GM18517 (cell line): ENCODE results near the gene UXS1.

Experiments used
- ATAC-seq: cut with Tn5 transposase; IDR thresholded peaks from one replicate; pipeline ENCODE4 v1.9.1; 2021; ENCODE audit warnings: mild to moderate bottlenecking, moderate library complexity; ENCODE audit not compliant: unreplicated experiment

The UXS1 gene

GRCh38 chr2:106090916-106091618 lies 103.0 kb downstream of the UXS1 start:
- ATAC-seq: no peak

GRCh38 chr2:106089611-106090010 lies 104.5 kb downstream of the UXS1 start:
- ATAC-seq: no peak

GRCh38 chr2:106085181-106085940 lies 108.7 kb downstream of the UXS1 start:
- ATAC-seq: no peak

- ATAC-seq: no peak
These were observed 113.1 kb downstream of the UXS1 start for GRCh38 chr2:106080959-106081358.

- ATAC-seq: no peak
These were observed 116.0 kb downstream of the UXS1 start for GRCh38 chr2:106078096-106078495.

- ATAC-seq: no peak
These were observed 117.2 kb downstream of the UXS1 start for GRCh38 chr2:106076941-106077340.

- ATAC-seq: no peak
These were observed 119.1 kb downstream of the UXS1 start for GRCh38 chr2:106075048-106075447.

- ATAC-seq: no peak
These were observed 120.3 kb downstream of the UXS1 start for GRCh38 chr2:106073678-106074406.

- ATAC-seq: no peak
These were observed 123.9 kb downstream of the UXS1 start for GRCh38 chr2:106070181-106070580.

- ATAC-seq: no peak
These were observed 125.7 kb downstream of the UXS1 start for GRCh38 chr2:106068451-106068850.

GRCh38 chr2:106065983-106066820 lies 127.9 kb downstream of the UXS1 start:
- ATAC-seq: no peak

GRCh38 chr2:106065268-106065982 lies 128.7 kb downstream of the UXS1 start:
- no peak for ATAC-seq

- ATAC-seq: no peak
These were observed 130.9 kb downstream of the UXS1 start for GRCh38 chr2:106063181-106063580.

GRCh38 chr2:106062627-106063026 lies 131.5 kb downstream of the UXS1 start:
- ATAC-seq: no peak

GRCh38 chr2:106061611-106062349 lies 132.3 kb downstream of the UXS1 start:
- ATAC-seq: no peak

GRCh38 chr2:106059416-106060065 lies 134.6 kb downstream of the UXS1 start:
- no peak for ATAC-seq

GRCh38 chr2:106058469-106059137 lies 135.5 kb downstream of the UXS1 start:
- ATAC-seq: no peak

GRCh38 chr2:106057206-106057605 lies 136.9 kb downstream of the UXS1 start:
- ATAC-seq: no peak
